Mesothelial cell of epicardium (in vitro differentiated cells): ENCODE results near the gene CD63. TPM values are rescaled to one million over a fixed set of nuclear protein-coding genes. Genes with fewer than 3 reads are reported as not detected.

Experiments used
- DNase-seq, 2 experiments: peaks; one replicate each; pipeline ENCODE4 v3.0.0; 2021; ENCODE audit warnings: low spot score in 2 of 2; ENCODE audit not compliant: unreplicated experiment in 2 of 2
- H3K27ac Mint-ChIP-seq: 2 replicates; pipeline ENCODE4 v1.8.0; 2021; ENCODE audit warnings: mixed read lengths
- H3K27me3 Mint-ChIP-seq: 2 replicates; pipeline ENCODE4 v1.8.0; 2021; ENCODE audit warnings: low read depth, mixed read lengths
- H3K36me3 Mint-ChIP-seq: 2 replicates; pipeline ENCODE4 v1.8.0; 2021; ENCODE audit warnings: mixed read lengths
- H3K4me1 Mint-ChIP-seq: 2 replicates; pipeline ENCODE4 v1.8.0; 2021; ENCODE audit warnings: mixed read lengths
- H3K4me3 Mint-ChIP-seq: 2 replicates; pipeline ENCODE4 v1.8.0; 2021; ENCODE audit warnings: mild to moderate bottlenecking, moderate library complexity, mixed read lengths
- H3K9me3 Mint-ChIP-seq: 2 replicates; pipeline ENCODE4 v1.8.0; 2021; ENCODE audit warnings: mixed read lengths
- CTCF ChIP-seq: fragments of 200-600 bp; sonication (generic); IDR thresholded peaks from one replicate; pipeline ENCODE4 v1.5.0; 2021; ENCODE audit warnings: antibody characterized with exemption; ENCODE audit not compliant: unreplicated experiment
- total RNA-seq: library from RNA; stranded (reverse); gene quantifications from 3 replicates; pipeline ENCODE4 v1.2.1, GENCODE V29; 2021

CD63 gene
- total RNA-seq, 1 donor from 2014 or later: 429 TPM

- no peak overlapping the region for H3K4me3 Mint-ChIP-seq
- H3K27me3 Mint-ChIP-seq: no peaks in the 10 kb centered on the region
- H3K9me3 Mint-ChIP-seq: no peaks in the 10 kb centered on the region
- H3K27ac Mint-ChIP-seq: no peak overlapping the region
- TF ChIP-seq CTCF: no peak
- no peaks in the 10 kb centered on the region for H3K4me1 Mint-ChIP-seq
- H3K36me3 Mint-ChIP-seq: no peaks in the 10 kb centered on the region
- no peak for DNase-seq
Observed at GRCh38 chr12:55695349-55695748, 33.5 kb downstream of the CD63 start.

GRCh38 chr12:55694651-55695050 is 34.2 kb downstream of the CD63 start:
- DNase-seq: no peak
- Mint-ChIP-seq H3K4me1 (no peaks in the 10 kb centered on the region), H3K36me3 (no peaks in the 10 kb centered on the region)

GRCh38 chr12:55694188-55694515 is 34.7 kb downstream of the CD63 start:
- no peaks in the 10 kb centered on the region for H3K9me3 Mint-ChIP-seq
- H3K27ac Mint-ChIP-seq: no peak overlapping the region
- DNase-seq: no peak
- TF ChIP-seq CTCF: no peak
- H3K27me3 Mint-ChIP-seq: no peaks in the 10 kb centered on the region
- H3K36me3 Mint-ChIP-seq: no peaks in the 10 kb centered on the region
- H3K4me3 Mint-ChIP-seq: no peak overlapping the region
- H3K4me1 Mint-ChIP-seq: no peaks in the 10 kb centered on the region

More at GRCh38 chr12:55694651-55695050, 34.2 kb downstream of the CD63 start:
- TF ChIP-seq CTCF: no peak
- Mint-ChIP-seq H3K9me3 (no peaks in the 10 kb centered on the region), H3K27ac (no peak overlapping the region), H3K4me3 (no peak overlapping the region), H3K27me3 (no peaks in the 10 kb centered on the region)

GRCh38 chr12:55693323-55694187 is 35.3 kb downstream of the CD63 start:
- H3K27ac Mint-ChIP-seq: no peak overlapping the region

GRCh38 chr12:55692631-55693322 is 36.0 kb downstream of the CD63 start:
- Mint-ChIP-seq H3K4me1 (no peaks in the 10 kb centered on the region), H3K27me3 (no peaks in the 10 kb centered on the region), H3K4me3 (no peak overlapping the region), H3K9me3 (no peaks in the 10 kb centered on the region), H3K27ac (no peak overlapping the region), H3K36me3 (no peaks in the 10 kb centered on the region)
- no peak for TF ChIP-seq CTCF
- no peak for DNase-seq

More at GRCh38 chr12:55693323-55694187, 35.3 kb downstream of the CD63 start:
- Mint-ChIP-seq H3K36me3 (no peaks in the 10 kb centered on the region), H3K9me3 (no peaks in the 10 kb centered on the region), H3K4me3 (no peak overlapping the region), H3K27me3 (no peaks in the 10 kb centered on the region), H3K4me1 (no peaks in the 10 kb centered on the region)
- DNase-seq: no peak
- no peak for TF ChIP-seq CTCF
